HepG2 (cell line): Measurements from ENCODE around the gene FAM221B. TPM values are rescaled to one million over a fixed set of nuclear protein-coding genes. Genes with fewer than 3 reads are reported as not detected.

Experiments used
- CBX2 ChIP-seq, 2 experiments: fragments of 200-600 bp in 1 of 2; sonication (generic); formaldehyde crosslinking in 1 of 2; IDR thresholded peaks; 2 replicates each; pipeline versions ENCODE4 v1.7.0 to v1.8.1; 2018 to 2022; ENCODE audit warnings: low read depth in 2 of 2, low read length in 1 of 2, mild to moderate bottlenecking in 1 of 2, missing genetic modification reagents in 1 of 2
- CREM ChIP-seq, 2 experiments: sonication (generic) in 1 of 2; formaldehyde crosslinking in 1 of 2; IDR thresholded peaks; 2 replicates each; pipeline versions ENCODE4 v1.4.0 to v1.6.1; 2016 to 2020; ENCODE audit warnings: antibody characterized with exemption in 1 of 2, mild to moderate bottlenecking in 1 of 2, missing genetic modification reagents in 1 of 2
- KMT2A ChIP-seq: sonication (generic); formaldehyde crosslinking; IDR thresholded peaks from 2 replicates; pipeline ENCODE4 v1.4.0; 2020; ENCODE audit warnings: missing genetic modification reagents
- MLX ChIP-seq: IDR thresholded peaks from 2 replicates; pipeline ENCODE4 v1.6.1; 2016
- PITX1 ChIP-seq: sonication (generic); formaldehyde crosslinking; IDR thresholded peaks from 2 replicates; pipeline ENCODE4 v1.5.1; 2020; ENCODE audit warnings: mild to moderate bottlenecking, missing genetic modification reagents
- SRY ChIP-seq: sonication (generic); formaldehyde crosslinking; IDR thresholded peaks from 2 replicates; pipeline ENCODE4 v1.8.0; 2022; ENCODE audit warnings: mild to moderate bottlenecking, missing genetic modification reagents
- SUZ12 ChIP-seq: fragments of 150-350 bp; IDR thresholded peaks from 2 replicates; pipeline ENCODE4 v1.6.1; 2014; ENCODE audit warnings: low read depth, low read length
- TGIF2 ChIP-seq: IDR thresholded peaks from 2 replicates; pipeline ENCODE4 v1.6.1; 2016; ENCODE audit warnings: control low read depth, missing compliant biosample characterization
- ZBTB20 ChIP-seq: sonication (generic); formaldehyde crosslinking; IDR thresholded peaks from 2 replicates; pipeline ENCODE4 v1.8.1; 2023; ENCODE audit warnings: missing genetic modification reagents, low read depth, mild to moderate bottlenecking, borderline replicate concordance
- ZNF263 ChIP-seq: sonication (generic); formaldehyde crosslinking; IDR thresholded peaks from 2 replicates; pipeline ENCODE4 v1.4.0; 2020; ENCODE audit warnings: missing genetic modification reagents
- ZNF292 ChIP-seq: sonication (generic); formaldehyde crosslinking; IDR thresholded peaks from 2 replicates; pipeline ENCODE4 v1.8.1; 2022; ENCODE audit warnings: mild to moderate bottlenecking, low read depth, missing genetic modification reagents, borderline replicate concordance
- ZNF512 ChIP-seq: sonication (generic); formaldehyde crosslinking; IDR thresholded peaks from 2 replicates; pipeline ENCODE4 v1.4.0; 2020; ENCODE audit warnings: mild to moderate bottlenecking, missing genetic modification reagents
- ZNF572 ChIP-seq: sonication (generic); formaldehyde crosslinking; IDR thresholded peaks from 2 replicates; pipeline ENCODE4 v1.5.1; 2020; ENCODE audit warnings: mild to moderate bottlenecking, missing genetic modification reagents
- ZNF746 ChIP-seq: sonication (generic); formaldehyde crosslinking; IDR thresholded peaks from 2 replicates; pipeline ENCODE4 v1.8.0; 2022; ENCODE audit warnings: mild to moderate bottlenecking, missing genetic modification reagents
- ZNF816 ChIP-seq: sonication (generic); formaldehyde crosslinking; IDR thresholded peaks from 2 replicates; pipeline ENCODE4 v1.8.0; 2022; ENCODE audit warnings: missing genetic modification reagents, mild to moderate bottlenecking, borderline replicate concordance
- ZNF883 ChIP-seq: sonication (generic); formaldehyde crosslinking; IDR thresholded peaks from 2 replicates; pipeline ENCODE4 v1.5.1; 2020; ENCODE audit warnings: mild to moderate bottlenecking, missing genetic modification reagents; ENCODE audit errors: not compliant biosample characterization
- ZSCAN25 ChIP-seq: sonication (generic); formaldehyde crosslinking; IDR thresholded peaks from 2 replicates; pipeline ENCODE4 v1.8.0; 2022; ENCODE audit warnings: mild to moderate bottlenecking, missing genetic modification reagents
- polyA plus RNA-seq, 8 experiments: library from polyadenylated mRNA; depleted of rRNA in 3 of 8; stranded (reverse) in 7 of 8; unstranded in 1 of 8; fragments of >200 nt; fragmentation: Illumina TruSeq in 4 of 8; extraction: Trizol in 4 of 8; gene quantifications; 2 replicates each; pipeline versions ENCODE4 v1.2.1 to v1.2.3, GENCODE V29; 2011 to 2016; ENCODE audit warnings: low read depth in 4 of 8, missing spikeins in 1 of 8, mixed read lengths in 1 of 8; ENCODE audit not compliant: insufficient read depth in 1 of 8
- total RNA-seq, 5 experiments: library from RNA; depleted of rRNA; stranded (reverse); fragments of >200 nt; fragmentation: Illumina TruSeq; extraction: Trizol; gene quantifications; 2 replicates each; pipeline ENCODE4 v1.2.3, GENCODE V29; 2016; ENCODE audit warnings: low read depth in 1 of 5
- TF ChIP-seq, protein P1 (sequence below), 2 experiments: sonication (generic) in 1 of 2; formaldehyde crosslinking in 1 of 2; IDR thresholded peaks; 2 replicates each; pipeline versions ENCODE4 v1.4.0 to v1.6.1; 2018 to 2020; ENCODE audit warnings: missing genetic modification reagents in 2 of 2, borderline replicate concordance in 1 of 2, low read depth in 1 of 2, mild to moderate bottlenecking in 1 of 2, missing biosample characterization in 1 of 2
- TF ChIP-seq, protein P2 (sequence below), 2 experiments: sonication (generic) in 1 of 2; formaldehyde crosslinking in 1 of 2; IDR thresholded peaks; 2 replicates each; pipeline versions ENCODE4 v1.5.1 to v1.6.1; 2011 to 2020; ENCODE audit warnings: borderline replicate concordance in 1 of 2, low read depth in 1 of 2, low read length in 1 of 2, mild to moderate bottlenecking in 1 of 2, missing genetic modification reagents in 1 of 2, moderate library complexity in 1 of 2
- TF ChIP-seq, protein P3 (sequence below): sonication (generic); formaldehyde crosslinking; IDR thresholded peaks from 2 replicates; pipeline ENCODE4 v1.4.0; 2020; ENCODE audit warnings: missing genetic modification reagents

The FAM221B gene
- total and polyA plus RNA-seq, 2 of the 13 experiments (the other 11 are each of a cell fraction or from before 2014, with no cell fraction given), result not detected

- TF ChIP-seq ZBTB20 (CRISPR knock-in tag) (peak; percentile 87; the same call in 1 of the 2 replicates), ZNF292 (CRISPR knock-in tag) (peak; percentile 28; the same call in 1 of the 2 replicates), ZNF512 (CRISPR knock-in tag) (no peak), CREM (IDR thresholded peaks at IDR 0.05) (no peak), CREM (CRISPR knock-in tag; IDR thresholded peaks at IDR 0.05) (no peak), TGIF2 (CRISPR knock-in tag) (0 out of 2 replicates have a peak, but pooled peaks have one; percentile 39), MLX (peak; percentile 18; the same call in 1 of the 2 replicates), ZNF263 (CRISPR knock-in tag) (peak; percentile 53; the same call in 1 of the 2 replicates), PITX1 (CRISPR knock-in tag) (peak; percentile 71), KMT2A (CRISPR knock-in tag) (peak; percentile 44; the same call in 1 of the 2 replicates), ZNF816 (peak; percentile 68; the same call in 1 of the 2 replicates), ZNF746 (CRISPR knock-in tag) (peak; percentile 53), SRY (no peak; the same call in 1 of the 2 replicates), ZNF572 (CRISPR knock-in tag) (no peak), SUZ12 (no peak), ZSCAN25 (CRISPR knock-in tag) (peak; percentile 43; the same call in 1 of the 2 replicates), CBX2 (IDR thresholded peaks at IDR 0.05; ENCODE audit: low read depth, low read length) (no peak), CBX2 (CRISPR knock-in tag; IDR thresholded peaks at IDR 0.05; ENCODE audit: low read depth) (no peak), ZNF883 (CRISPR knock-in tag) (peak; percentile 54)
- TF ChIP-seq, protein P1, sequence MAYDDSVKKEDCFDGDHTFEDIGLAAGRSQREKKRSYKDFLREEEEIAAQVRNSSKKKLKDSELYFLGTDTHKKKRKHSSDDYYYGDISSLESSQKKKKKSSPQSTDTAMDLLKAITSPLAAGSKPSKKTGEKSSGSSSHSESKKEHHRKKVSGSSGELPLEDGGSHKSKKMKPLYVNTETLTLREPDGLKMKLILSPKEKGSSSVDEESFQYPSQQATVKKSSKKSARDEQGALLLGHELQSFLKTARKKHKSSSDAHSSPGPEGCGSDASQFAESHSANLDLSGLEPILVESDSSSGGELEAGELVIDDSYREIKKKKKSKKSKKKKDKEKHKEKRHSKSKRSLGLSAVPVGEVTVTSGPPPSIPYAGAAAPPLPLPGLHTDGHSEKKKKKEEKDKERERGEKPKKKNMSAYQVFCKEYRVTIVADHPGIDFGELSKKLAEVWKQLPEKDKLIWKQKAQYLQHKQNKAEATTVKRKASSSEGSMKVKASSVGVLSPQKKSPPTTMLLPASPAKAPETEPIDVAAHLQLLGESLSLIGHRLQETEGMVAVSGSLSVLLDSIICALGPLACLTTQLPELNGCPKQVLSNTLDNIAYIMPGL (CRISPR knock-in tag; IDR thresholded peaks at IDR 0.05; ENCODE audit: borderline replicate concordance in 1 of 2, low read depth in 1 of 2), result peak; percentile 58 to 68; a peak in 3 of 4 replicates
- TF ChIP-seq, protein P2, sequence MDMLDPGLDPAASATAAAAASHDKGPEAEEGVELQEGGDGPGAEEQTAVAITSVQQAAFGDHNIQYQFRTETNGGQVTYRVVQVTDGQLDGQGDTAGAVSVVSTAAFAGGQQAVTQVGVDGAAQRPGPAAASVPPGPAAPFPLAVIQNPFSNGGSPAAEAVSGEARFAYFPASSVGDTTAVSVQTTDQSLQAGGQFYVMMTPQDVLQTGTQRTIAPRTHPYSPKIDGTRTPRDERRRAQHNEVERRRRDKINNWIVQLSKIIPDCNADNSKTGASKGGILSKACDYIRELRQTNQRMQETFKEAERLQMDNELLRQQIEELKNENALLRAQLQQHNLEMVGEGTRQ (IDR thresholded peaks at IDR 0.05; ENCODE audit: low read depth, low read length), result no peak
- TF ChIP-seq, protein P2 (CRISPR knock-in tag; IDR thresholded peaks at IDR 0.05; ENCODE audit: borderline replicate concordance), result peak; percentile 53; the same call in 1 of the 2 replicates
- TF ChIP-seq, protein P3, sequence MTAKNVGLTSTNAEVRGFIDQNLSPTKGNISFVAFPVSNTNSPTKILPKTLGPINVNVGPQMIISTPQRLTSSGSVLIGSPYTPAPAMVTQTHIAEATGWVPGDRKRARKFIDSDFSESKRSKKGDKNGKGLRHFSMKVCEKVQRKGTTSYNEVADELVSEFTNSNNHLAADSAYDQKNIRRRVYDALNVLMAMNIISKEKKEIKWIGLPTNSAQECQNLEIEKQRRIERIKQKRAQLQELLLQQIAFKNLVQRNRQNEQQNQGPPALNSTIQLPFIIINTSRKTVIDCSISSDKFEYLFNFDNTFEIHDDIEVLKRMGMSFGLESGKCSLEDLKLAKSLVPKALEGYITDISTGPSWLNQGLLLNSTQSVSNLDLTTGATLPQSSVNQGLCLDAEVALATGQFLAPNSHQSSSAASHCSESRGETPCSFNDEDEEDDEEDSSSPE, result peak; percentile 73; the same call in 1 of the 2 replicates
Measured at GRCh38 chr9:35814106-35814840, 14.3 kb downstream of the FAM221B start (continued).
